Measurements from ENCODE around the gene ARNT2.

The ARNT2 gene

DNA sequence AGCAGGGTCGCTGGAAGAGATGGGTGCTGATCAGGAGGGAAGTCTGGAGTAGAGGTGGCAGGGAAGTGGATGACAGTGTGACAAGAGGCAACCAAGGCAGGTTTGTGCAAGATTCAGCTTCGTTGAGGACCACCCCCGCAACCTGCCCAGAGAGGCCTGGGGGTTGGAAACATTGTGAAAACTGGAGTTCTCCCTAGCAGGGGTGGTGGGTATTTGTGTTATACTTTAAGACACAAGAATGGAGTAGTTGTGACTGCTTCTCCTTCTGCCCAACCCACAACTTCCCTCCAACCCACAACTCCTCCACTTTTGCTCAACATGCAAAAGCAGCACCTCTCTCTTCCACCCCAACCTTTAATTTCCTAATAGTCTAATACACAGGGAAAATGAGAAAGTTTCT, 8.6 kb upstream of the ARNT2 start:
- DNase-seq (ENCODE audit: extremely low read depth, low read depth) = no peak
- TF ChIP-seq, protein P1, sequence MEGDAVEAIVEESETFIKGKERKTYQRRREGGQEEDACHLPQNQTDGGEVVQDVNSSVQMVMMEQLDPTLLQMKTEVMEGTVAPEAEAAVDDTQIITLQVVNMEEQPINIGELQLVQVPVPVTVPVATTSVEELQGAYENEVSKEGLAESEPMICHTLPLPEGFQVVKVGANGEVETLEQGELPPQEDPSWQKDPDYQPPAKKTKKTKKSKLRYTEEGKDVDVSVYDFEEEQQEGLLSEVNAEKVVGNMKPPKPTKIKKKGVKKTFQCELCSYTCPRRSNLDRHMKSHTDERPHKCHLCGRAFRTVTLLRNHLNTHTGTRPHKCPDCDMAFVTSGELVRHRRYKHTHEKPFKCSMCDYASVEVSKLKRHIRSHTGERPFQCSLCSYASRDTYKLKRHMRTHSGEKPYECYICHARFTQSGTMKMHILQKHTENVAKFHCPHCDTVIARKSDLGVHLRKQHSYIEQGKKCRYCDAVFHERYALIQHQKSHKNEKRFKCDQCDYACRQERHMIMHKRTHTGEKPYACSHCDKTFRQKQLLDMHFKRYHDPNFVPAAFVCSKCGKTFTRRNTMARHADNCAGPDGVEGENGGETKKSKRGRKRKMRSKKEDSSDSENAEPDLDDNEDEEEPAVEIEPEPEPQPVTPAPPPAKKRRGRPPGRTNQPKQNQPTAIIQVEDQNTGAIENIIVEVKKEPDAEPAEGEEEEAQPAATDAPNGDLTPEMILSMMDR (IDR thresholded peaks at IDR 0.05; ENCODE audit: low read depth, low read length, missing control alignments) = no peak
- no peak overlapping the region for H3K4me3 ChIP-seq (replicated peaks; ENCODE audit: low read depth, low read length)

DNA sequence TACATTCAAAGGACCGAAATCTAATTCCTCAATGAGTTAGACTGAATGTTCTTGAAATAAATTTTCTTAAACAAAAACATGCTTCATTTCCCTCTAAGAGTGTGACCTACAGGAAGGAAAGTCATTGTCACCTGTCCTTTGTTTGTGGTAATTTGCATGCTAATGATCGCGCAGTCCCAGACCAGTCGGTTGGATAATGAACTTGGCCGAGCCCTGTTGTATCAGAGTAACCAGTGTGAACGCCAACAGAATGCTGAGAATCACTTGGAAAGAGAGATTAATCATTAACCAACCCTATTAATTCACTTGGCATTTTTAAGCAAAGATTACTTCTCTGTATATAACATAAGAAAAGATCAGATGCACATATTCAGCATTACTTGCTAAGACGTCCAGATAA, 8.1 kb upstream of the ARNT2 start:
- no peak overlapping the region for H3K4me3 ChIP-seq (replicated peaks; ENCODE audit: low read depth, low read length)
- no peak for DNase-seq (ENCODE audit: extremely low read depth, low read depth)
- TF ChIP-seq, protein P1 (IDR thresholded peaks at IDR 0.05; ENCODE audit: low read depth, low read length, missing control alignments) = no peak

DNA sequence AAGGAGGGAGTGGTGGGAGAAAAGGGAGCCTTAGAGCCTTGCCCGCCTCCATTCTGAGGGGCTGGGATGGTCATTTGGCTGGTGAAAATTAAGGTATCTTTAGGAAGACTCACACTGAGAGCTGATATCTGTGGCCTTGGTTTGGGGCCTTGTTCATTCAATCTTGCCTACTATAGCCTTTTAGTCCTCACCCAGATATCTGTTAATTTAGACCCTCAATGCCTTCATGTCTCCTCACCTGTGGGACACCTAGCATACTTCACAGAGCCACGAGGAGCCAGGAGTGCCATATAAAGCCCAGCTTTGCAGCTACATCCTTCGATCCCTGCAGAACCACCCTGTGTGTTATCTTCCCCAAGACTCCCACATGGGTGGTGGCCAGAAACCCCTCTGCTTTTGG, 4.7 kb upstream of the ARNT2 start:
- H3K4me3 ChIP-seq (replicated peaks; ENCODE audit: low read depth, low read length) = no peak overlapping the region
- DNase-seq (ENCODE audit: extremely low read depth, low read depth) = no peak
- TF ChIP-seq, protein P1 (IDR thresholded peaks at IDR 0.05; ENCODE audit: low read depth, low read length, missing control alignments) = no peak

DNA sequence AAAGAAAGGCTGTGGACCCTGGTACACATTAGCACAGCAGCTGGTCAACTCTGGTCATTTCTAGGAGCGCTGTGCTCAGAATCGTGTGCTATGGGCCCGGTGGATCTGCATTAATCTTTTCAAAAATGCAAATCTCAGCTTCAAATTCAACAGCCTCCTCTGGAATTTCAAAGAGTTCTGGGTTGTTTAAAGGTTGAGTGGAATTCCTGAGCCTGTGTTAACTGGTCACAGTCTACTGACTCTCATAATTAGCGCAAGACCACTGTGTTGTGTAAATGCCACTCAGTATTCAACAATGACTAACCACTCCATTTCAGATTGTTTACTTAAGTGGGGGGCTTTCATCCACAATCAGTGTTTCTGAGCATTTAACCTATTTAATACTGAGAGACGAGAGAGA, 2.7 kb upstream of the ARNT2 start:
- TF ChIP-seq, protein P1 (IDR thresholded peaks at IDR 0.05; ENCODE audit: low read depth, low read length, missing control alignments) = no peak
- DNase-seq (ENCODE audit: extremely low read depth, low read depth) = no peak
- H3K4me3 ChIP-seq (replicated peaks; ENCODE audit: low read depth, low read length) = no peak overlapping the region

DNA sequence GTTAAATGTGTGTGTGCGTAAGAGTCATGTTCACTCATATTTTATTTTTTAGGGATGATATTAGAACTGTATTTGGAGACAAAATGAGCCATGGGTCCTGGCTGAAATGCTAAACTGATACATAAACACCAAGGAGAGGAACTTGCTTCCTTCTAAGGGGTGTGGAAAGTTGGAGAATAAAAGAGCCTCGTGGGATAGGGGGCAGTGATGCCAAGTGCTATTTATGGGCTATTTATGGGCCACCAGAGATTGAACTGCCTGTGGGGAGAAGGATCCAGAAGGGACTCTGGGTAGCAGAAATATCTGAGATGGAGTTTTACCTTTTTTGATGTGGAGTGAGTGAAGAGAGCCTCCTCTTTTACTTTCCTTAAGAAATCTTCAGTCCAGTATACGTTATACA, 1.8 kb upstream of the ARNT2 start:
- H3K4me3 ChIP-seq (replicated peaks; ENCODE audit: low read depth, low read length) = no peak overlapping the region
- no peak for DNase-seq (ENCODE audit: extremely low read depth, low read depth)
- TF ChIP-seq, protein P1 (IDR thresholded peaks at IDR 0.05; ENCODE audit: low read depth, low read length, missing control alignments) = no peak

DNA sequence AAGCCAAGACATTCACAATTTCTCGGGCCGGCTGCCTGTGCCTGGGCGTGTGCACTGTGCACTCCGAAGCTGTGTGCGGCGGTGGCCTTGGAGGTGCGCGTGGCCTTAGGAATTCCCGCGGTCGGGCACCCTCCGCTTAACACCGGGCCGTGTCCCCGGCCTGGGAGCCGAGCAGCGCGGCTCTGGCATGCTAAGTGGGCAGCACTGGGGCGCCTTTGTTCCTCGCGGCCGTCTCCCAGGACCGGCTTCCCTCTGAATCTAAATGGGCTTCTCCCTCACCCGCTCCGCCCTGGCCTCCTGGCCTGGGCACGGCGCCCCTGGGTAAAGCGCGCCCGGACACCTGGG, 498 bp upstream of the ARNT2 start:
- no peak for DNase-seq (ENCODE audit: extremely low read depth, low read depth)
- H3K4me3 ChIP-seq (replicated peaks; ENCODE audit: low read depth, low read length) = peak overlapping the region; percentile 35
- TF ChIP-seq, protein P1 (IDR thresholded peaks at IDR 0.05; ENCODE audit: low read depth, low read length, missing control alignments) = no peak

DNA sequence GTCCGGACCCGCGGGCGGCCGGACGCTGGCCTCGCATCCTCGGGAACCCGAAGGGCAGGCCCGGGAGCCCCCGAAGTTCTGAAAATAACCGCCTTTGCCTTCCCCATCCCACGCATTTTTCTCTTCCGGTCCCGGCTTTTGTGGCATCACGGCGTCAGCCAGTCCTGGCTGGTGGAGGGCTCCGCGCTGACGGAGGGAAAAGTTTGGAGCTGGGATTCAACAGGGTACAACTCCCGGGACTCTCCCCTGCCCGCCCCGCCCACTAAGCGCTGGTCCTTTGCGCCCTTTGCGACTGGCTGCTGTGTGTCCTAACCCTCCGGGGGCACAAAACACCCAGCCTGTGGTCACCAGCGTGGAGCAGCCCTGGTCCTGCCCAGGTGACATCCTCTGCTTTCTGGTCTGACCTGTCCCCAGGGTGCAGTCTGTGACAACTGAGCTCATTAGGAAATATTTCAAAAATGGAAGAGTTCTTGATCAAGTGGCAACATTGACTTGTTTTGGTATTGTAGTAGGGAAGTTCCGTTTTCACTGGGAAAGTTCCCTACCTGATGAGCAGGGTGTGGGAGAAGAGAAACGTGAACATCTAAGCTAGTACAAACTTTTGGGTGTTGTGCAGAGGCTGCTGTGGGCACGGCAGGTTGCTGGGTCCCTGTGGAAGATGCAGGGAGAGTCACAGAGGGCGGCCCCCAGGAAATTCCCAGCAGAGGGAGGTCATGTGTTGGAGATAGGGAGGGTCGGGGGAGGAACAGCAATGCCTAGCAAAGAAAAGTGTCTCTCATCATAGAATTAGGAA, 775 bp downstream of the ARNT2 start:
- peak overlapping the region; percentile 43 for H3K4me3 ChIP-seq (replicated peaks; ENCODE audit: low read depth, low read length)
- TF ChIP-seq, protein P1 (IDR thresholded peaks at IDR 0.05; ENCODE audit: low read depth, low read length, missing control alignments) = no peak
- no peak for DNase-seq (ENCODE audit: extremely low read depth, low read depth)

Data from HFF-Myc (cell line).